BLaER1 treated with 17β-estradiol and CSF1 and Interleukin-3, amounts not matched to agents 10 nM and 100 nM (cell line): ENCODE measurements around the gene RPRD1B.

Experiments used
- H3K27ac ChIP-seq, 11 experiments: shearing (Covaris generic); formaldehyde crosslinking; 2 replicates each; pipeline ENCODE4 v1.8.1; 2022
- H3K27me3 ChIP-seq, 11 experiments: shearing (Covaris generic); formaldehyde crosslinking; 2 replicates each; pipeline ENCODE4 v1.8.1; 2022
- H3K36me3 ChIP-seq, 11 experiments: shearing (Covaris generic); formaldehyde crosslinking; 2 replicates each; pipeline ENCODE4 v1.8.1; 2022
- H3K4me1 ChIP-seq, 10 experiments: shearing (Covaris generic); formaldehyde crosslinking; 2 replicates each; pipeline ENCODE4 v1.8.1; 2022
- H3K4me2 ChIP-seq, 11 experiments: shearing (Covaris generic); formaldehyde crosslinking; 2 replicates each; pipeline ENCODE4 v1.8.1; 2022
- H3K4me3 ChIP-seq, 10 experiments: shearing (Covaris generic); formaldehyde crosslinking; 2 replicates each; pipeline ENCODE4 v1.8.1; 2022
- H3K9ac ChIP-seq, 11 experiments: shearing (Covaris generic); formaldehyde crosslinking; 2 replicates each; pipeline ENCODE4 v1.8.1; 2022
- H3K9me3 ChIP-seq, 11 experiments: shearing (Covaris generic); formaldehyde crosslinking; replicated peaks in 1 of 11; 2 replicates each; pipeline ENCODE4 v1.8.1; 2022
- H4K20me1 ChIP-seq, 11 experiments: shearing (Covaris generic); formaldehyde crosslinking; 2 replicates each; pipeline ENCODE4 v1.8.1; 2022
- Cebpa-rat ChIP-seq, 11 experiments: shearing (Covaris generic); IDR thresholded peaks; 2 replicates each; pipeline ENCODE4 v1.8.1; 2022

Gene RPRD1B

DNA sequence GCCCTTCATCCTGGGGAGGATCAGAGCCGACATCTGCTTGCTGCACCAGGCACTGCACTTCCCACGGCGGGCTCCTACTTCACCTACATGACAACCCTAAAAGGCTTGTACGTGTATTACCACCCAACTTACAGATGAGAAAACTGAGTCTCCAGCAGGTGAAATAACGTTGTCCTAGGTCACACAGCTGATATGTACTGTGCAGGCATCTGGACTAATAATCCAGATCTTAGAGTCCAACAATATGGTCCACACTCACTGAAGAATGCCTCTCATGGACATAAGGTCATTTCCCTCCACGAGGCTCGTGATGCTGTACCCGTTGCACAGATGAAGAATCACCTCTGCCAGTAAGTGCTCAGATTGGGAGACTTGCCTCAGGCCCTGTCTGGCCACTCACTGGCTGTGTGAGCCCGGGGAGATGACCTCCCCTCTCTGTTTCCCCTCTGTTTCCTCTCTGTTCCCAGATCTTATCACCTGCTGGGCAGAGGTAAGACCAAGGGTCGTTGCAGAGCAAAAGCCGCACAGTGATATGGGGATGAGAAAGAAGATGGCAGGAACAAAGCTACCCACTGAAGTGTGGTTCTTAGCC is 99.5 kb downstream of the RPRD1B start:
- no peak overlapping the region for H3K4me2 ChIP-seq
- no peak overlapping the region for H3K4me3 ChIP-seq
- no peaks in the 10 kb centered on the region for H4K20me1 ChIP-seq
- no peak overlapping the region for H3K9ac ChIP-seq
- H3K4me1 ChIP-seq, result peaks cover 13 to 24% (median 16%) of the 10 kb centered on the region in 10 experiments
- H3K9me3 ChIP-seq, result no peaks in the 10 kb centered on the region
- no peak for TF ChIP-seq Cebpa-rat (IDR thresholded peaks at IDR 0.05)
- no peak overlapping the region for H3K27ac ChIP-seq
- H3K27me3 ChIP-seq, result no peaks in the 10 kb centered on the region
- no peaks in the 10 kb centered on the region for H3K36me3 ChIP-seq

DNA sequence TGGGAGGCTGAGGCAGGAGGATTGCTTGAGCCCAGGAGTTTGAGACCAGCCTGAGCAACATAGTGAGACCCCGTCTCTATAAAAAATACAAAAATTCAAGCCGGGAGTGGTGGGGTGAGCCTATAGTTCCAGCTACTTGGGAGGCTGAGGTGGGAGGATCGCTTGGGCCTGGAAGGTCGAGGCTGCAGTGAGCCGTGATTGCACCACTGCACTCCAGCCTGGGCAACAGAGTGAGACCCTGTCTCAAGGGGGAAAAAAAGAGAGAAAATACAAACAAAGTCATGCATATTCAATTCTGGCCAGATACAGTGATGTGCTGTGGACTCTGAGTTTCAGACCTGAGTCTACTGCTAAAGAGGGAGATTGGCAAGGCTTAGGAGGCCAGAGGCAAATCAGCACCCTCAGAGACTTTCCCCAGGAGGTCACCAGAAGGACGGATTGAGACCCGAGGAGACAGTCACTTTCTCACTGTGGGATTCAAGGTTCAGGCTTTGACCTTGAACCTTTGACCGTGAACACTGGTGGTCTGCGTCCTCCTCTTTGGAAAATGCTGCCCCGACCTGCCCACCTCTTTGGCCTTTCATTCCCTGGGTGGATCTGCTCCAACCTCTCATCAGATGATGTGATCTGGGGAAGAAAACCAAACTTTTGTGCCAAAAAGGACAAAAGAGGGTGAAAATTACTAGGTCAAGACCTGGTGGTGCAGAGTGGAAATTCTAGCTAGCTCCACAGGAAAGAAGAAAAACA is 100.3 kb downstream of the RPRD1B start:
- TF ChIP-seq Cebpa-rat (IDR thresholded peaks at IDR 0.05), result no peak
- peaks cover 13 to 24% (median 16%) of the 10 kb centered on the region in 10 experiments for H3K4me1 ChIP-seq
- no peak overlapping the region for H3K9ac ChIP-seq
- no peaks in the 10 kb centered on the region for H3K9me3 ChIP-seq
- H3K27me3 ChIP-seq, result no peaks in the 10 kb centered on the region
- no peaks in the 10 kb centered on the region for H4K20me1 ChIP-seq
- no peaks in the 10 kb centered on the region for H3K36me3 ChIP-seq
- no peak overlapping the region for H3K4me3 ChIP-seq
- peak overlapping the region; percentile 37 to 70 (median 59); a peak in 20 of 22 replicates for H3K4me2 ChIP-seq
- peak overlapping the region in 3 of 11 experiments; percentile 20 to 32 (median 29); a peak in 3 of 22 replicates for H3K27ac ChIP-seq

DNA sequence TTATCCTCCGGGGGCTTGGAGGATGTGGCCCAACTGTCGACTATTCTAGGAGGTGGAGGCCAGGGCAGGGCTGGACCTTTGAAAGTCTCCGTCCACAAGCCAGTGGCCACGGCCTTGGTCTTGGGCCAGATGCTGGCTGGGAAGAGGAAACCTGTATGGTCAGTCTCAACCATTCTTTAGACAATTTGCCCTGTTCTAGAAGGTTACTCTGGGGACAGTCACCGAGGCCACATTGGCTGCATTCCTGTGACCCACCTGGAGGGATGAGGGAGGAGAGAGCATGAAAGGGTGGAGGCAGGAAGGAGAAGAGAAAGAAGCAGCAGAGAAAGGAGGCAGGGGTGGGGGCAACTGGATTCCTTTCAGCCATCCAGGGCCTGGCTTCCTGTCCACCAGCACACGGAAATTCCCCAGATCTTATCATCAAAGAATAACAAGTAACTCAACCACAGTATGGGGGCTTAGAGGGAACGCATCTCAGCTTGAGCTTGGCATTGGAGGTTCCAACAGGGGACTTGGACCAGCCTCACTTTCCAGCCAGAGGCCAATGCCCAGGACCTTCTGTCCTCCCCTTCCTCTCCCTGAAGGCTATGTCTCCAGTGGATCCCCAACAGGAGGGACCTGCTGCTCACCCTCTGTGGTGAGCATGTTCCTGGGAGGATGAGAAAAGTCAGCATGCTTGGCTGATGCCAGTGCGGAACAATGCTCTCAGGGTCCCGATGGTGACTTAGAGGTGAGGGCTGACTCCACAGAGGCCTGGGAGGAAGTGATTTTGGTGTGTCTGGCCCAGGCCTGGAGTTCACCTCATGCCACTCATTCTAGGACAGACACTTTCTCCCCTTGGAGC is 101.1 kb downstream of the RPRD1B start:
- no peaks in the 10 kb centered on the region for H3K27me3 ChIP-seq
- no peak for TF ChIP-seq Cebpa-rat (IDR thresholded peaks at IDR 0.05)
- H3K4me3 ChIP-seq, result no peak overlapping the region
- no peaks in the 10 kb centered on the region for H3K9me3 ChIP-seq
- H3K9ac ChIP-seq, result 0 out of 22 replicates have a peak overlapping the region, but pooled peaks of 1 of the 11 experiments have one; percentile 10
- H3K4me2 ChIP-seq, result peak overlapping the region; percentile 37 to 70 (median 59)
- peaks cover 13 to 29% (median 16%) of the 10 kb centered on the region in 10 experiments for H3K4me1 ChIP-seq
- peak overlapping the region in 4 of 11 experiments; percentile 20 to 32 (median 28); a peak in 6 of 22 replicates for H3K27ac ChIP-seq
- no peaks in the 10 kb centered on the region for H3K36me3 ChIP-seq
- no peaks in the 10 kb centered on the region for H4K20me1 ChIP-seq

DNA sequence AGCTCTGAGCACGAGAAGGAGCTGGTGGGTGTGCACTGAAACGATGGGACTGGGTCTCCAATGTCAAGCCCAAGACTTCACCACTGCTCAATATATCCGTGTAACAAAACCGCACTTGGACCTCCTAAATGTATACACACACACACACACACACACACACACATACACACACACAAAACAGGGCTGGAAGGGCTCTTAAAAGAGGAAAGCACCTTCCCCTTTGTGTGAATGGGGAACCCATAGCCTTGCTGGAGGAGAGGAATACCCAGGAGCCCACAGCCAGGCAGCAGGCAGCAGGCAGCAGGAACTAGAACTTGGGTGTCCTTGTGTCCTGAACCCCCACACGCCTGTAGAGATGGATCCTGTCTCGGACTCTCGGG is 101.7 kb downstream of the RPRD1B start:
- no peaks in the 10 kb centered on the region for H4K20me1 ChIP-seq
- H3K4me1 ChIP-seq, result peaks cover 14 to 35% (median 19%) of the 10 kb centered on the region in 10 experiments
- no peak overlapping the region; a peak in 1 of 22 replicates for H3K9ac ChIP-seq
- H3K4me3 ChIP-seq, result no peak overlapping the region
- no peaks in the 10 kb centered on the region for H3K27me3 ChIP-seq
- H3K27ac ChIP-seq, result peak overlapping the region in 1 of 11 experiments; percentile 20; a peak in 1 of 22 replicates
- H3K9me3 ChIP-seq, result no peaks in the 10 kb centered on the region
- TF ChIP-seq Cebpa-rat (IDR thresholded peaks at IDR 0.05), result no peak
- H3K36me3 ChIP-seq, result no peaks in the 10 kb centered on the region
- peak overlapping the region; percentile 37 to 70 (median 59); a peak in 18 of 22 replicates for H3K4me2 ChIP-seq

DNA sequence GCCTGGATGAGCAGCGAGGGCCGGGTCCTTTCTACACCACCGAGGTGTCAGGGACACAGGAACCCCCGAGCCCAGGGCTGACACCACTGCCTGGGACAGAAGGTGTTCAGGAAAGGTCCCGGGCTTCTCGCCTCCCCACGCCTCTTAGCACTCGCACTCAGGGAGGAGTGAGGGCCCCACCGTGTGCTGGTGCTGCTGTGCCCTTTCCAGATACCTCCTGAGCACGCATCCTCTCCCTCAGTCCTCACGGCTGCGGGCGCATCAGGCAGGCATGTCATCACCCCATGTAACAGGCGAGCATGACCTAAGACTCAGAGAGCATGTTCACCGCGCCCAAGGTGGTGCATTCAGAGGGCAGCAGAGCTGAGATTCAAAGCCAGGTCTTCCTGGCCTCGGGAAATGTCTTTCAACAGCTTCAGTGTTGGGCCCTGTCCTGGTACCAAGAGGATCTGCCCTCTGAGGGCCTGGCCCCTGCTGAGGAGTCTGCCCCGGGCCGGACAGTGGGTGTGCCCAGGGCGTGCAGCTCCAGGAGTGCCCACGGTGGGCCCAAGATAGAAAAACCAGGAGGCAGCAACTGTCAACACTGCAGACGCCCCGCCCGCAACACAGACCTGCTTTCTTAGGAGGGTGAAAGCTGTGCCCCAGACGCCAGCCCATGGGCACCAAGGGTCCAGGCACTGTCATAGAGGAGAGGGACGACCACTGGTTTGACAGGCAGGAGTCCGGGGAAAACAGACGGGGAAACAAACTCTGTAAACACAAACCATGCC is 102.3 kb downstream of the RPRD1B start:
- H3K36me3 ChIP-seq, result no peaks in the 10 kb centered on the region
- no peaks in the 10 kb centered on the region for H4K20me1 ChIP-seq
- no peaks in the 10 kb centered on the region for H3K9me3 ChIP-seq
- H3K4me2 ChIP-seq, result peak overlapping the region in 3 of 11 experiments; percentile 21 to 64 (median 43); a peak in 5 of 22 replicates
- peaks cover 14 to 41% (median 23%) of the 10 kb centered on the region in 10 experiments for H3K4me1 ChIP-seq
- no peak overlapping the region for H3K4me3 ChIP-seq
- TF ChIP-seq Cebpa-rat (IDR thresholded peaks at IDR 0.05), result no peak
- H3K27me3 ChIP-seq, result no peaks in the 10 kb centered on the region
- H3K9ac ChIP-seq, result no peak overlapping the region; a peak in 1 of 22 replicates
- H3K27ac ChIP-seq, result no peak overlapping the region

DNA sequence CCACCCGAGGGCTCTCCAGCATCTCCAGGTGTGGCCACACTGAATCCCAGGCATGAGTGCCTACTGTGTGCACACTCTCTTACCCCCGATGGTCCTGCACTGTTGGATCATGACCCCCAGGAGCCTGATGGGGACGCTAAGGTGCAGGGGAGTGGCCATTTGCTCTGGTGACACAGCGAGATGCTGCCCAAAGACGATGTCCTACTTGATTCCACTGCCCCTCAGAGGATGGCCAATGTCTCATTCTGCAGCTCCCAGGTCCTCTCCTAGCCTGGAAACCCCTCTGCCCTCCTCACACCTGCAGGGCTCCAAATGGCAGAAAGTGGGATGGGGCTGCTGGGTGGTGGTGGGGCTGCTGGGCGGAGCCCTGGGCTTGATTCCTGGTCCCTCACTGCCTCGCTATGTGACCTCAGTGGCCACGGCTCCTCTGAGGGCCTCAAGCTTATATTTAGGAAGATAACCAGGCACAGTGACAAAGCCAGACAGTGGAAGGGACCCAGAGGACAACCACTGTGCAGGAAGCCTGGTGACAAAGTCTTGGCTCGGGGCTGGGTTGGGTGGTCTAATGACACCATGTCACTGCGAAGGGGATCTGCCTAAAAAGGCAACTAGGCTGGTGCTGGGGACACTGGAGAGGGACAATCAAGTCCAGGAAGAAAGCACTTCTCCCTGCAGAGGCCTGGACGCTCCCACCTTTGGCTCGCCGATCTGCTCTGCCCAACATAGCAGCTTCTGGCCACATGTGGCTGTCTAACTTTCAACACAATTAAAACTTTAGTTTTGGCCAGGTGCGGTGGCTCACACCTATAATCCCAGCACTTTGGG is 103.1 kb downstream of the RPRD1B start:
- no peaks in the 10 kb centered on the region for H4K20me1 ChIP-seq
- H3K27me3 ChIP-seq, result no peaks in the 10 kb centered on the region
- H3K9ac ChIP-seq, result no peak overlapping the region
- no peaks in the 10 kb centered on the region for H3K9me3 ChIP-seq
- no peak overlapping the region for H3K4me3 ChIP-seq
- no peak overlapping the region; a peak in 1 of 22 replicates for H3K4me2 ChIP-seq
- no peaks in the 10 kb centered on the region for H3K36me3 ChIP-seq
- TF ChIP-seq Cebpa-rat (IDR thresholded peaks at IDR 0.05), result no peak
- no peak overlapping the region for H3K27ac ChIP-seq
- H3K4me1 ChIP-seq, result peaks cover 14 to 49% (median 26%) of the 10 kb centered on the region in 10 experiments

DNA sequence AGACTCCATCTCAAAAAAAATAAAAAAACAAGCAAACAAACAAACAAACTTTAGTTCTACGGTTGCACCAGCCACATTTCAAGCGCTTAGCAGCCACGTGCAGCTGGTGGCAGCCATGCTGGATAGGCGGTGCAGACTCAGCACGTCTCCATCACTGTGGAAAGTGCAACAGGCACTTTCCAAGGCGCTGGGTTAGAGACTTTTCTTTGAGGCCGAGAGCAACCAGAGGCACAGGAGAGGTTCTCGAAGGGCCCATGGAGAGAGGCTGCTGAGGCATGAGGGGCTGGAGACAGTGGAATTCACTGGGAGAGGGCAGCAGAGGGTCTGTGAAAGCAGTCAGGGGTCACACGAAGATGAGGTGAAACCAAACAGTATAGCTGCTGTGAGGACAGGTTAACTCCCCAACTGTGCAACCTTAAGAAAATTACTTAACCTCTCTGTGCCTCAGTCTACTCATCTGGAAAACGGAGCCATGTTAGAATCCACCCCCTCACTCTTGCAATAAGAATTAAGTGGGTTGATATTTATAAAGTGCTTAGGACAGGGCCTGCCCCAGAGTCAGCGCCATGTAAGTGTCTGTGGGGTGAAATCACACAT is 104.0 kb downstream of the RPRD1B start:
- H3K4me3 ChIP-seq, result no peak overlapping the region
- H3K27ac ChIP-seq, result no peak overlapping the region
- no peaks in the 10 kb centered on the region for H3K36me3 ChIP-seq
- no peak for TF ChIP-seq Cebpa-rat (IDR thresholded peaks at IDR 0.05)
- H3K4me2 ChIP-seq, result no peak overlapping the region
- peaks cover 14 to 58% (median 31%) of the 10 kb centered on the region in 10 experiments for H3K4me1 ChIP-seq
- no peak overlapping the region for H3K9ac ChIP-seq
- no peaks in the 10 kb centered on the region for H3K9me3 ChIP-seq
- H3K27me3 ChIP-seq, result no peaks in the 10 kb centered on the region
- no peaks in the 10 kb centered on the region for H4K20me1 ChIP-seq
